ENCODE results near the gene CD24. TPM values are rescaled to one million over a fixed set of nuclear protein-coding genes. Genes with fewer than 3 reads are reported as not detected.

CD24 gene
- total and polyA plus RNA-seq, 2 experiments from 2014 or later, result 330 to 576 TPM

GRCh38 chr6:106966229-106966628, 8.3 kb downstream of the CD24 start:
- H3K27ac ChIP-seq, result no peak overlapping the region
- 86% methylated on average over 1 of the region's 1 CpG for WGBS (ENCODE audit: low lambda C conversion rate, missing lambda C conversion rate)
- no peak overlapping the region for H3K4me3 ChIP-seq
- H4K20me1 ChIP-seq (ENCODE audit: insufficient read depth, poor library complexity, severe bottlenecking), result no peaks in the 10 kb centered on the region
- no peaks in the 10 kb centered on the region for H3K4me1 ChIP-seq (ENCODE audit: insufficient read depth)
- H3K9me2 ChIP-seq (replicated peaks; ENCODE audit: insufficient read depth), result no peaks in the 10 kb centered on the region
- TF ChIP-seq CTCF (IDR thresholded peaks at IDR 0.05; ENCODE audit: poor library complexity), result no peak
- no peak for TF ChIP-seq EZH2 (IDR thresholded peaks at IDR 0.05; ENCODE audit: borderline replicate concordance)
- TF ChIP-seq EZH2phosphoT487 (IDR thresholded peaks at IDR 0.05; ENCODE audit: low read depth, severe bottlenecking, unreplicated experiment), result no peak
- DNase-seq (ENCODE audit: low spot score), result no peak
- peaks cover 6% of the 10 kb centered on the region for H3K79me2 ChIP-seq
- no peaks in the 10 kb centered on the region for H3K36me3 ChIP-seq (replicated peaks; ENCODE audit: insufficient read depth, low read depth)
- H3K27me3 ChIP-seq, result no peaks in the 10 kb centered on the region
- H3K9me3 ChIP-seq (ENCODE audit: low read depth), result no peaks in the 10 kb centered on the region
- no peak overlapping the region for H2AFZ ChIP-seq
- no peak overlapping the region for H3K4me2 ChIP-seq

GRCh38 chr6:106964954-106965353, 9.6 kb downstream of the CD24 start:
- Histone ChIP-seq H3K4me3 (no peak overlapping the region), H3K27me3 (no peaks in the 10 kb centered on the region), H3K9me2 (replicated peaks; ENCODE audit: insufficient read depth) (no peaks in the 10 kb centered on the region), H3K36me3 (replicated peaks; ENCODE audit: insufficient read depth, low read depth) (no peaks in the 10 kb centered on the region), H3K27ac (peak overlapping the region; percentile 17), H3K4me2 (no peak overlapping the region), H2AFZ (no peak overlapping the region), H4K20me1 (ENCODE audit: insufficient read depth, poor library complexity, severe bottlenecking) (no peaks in the 10 kb centered on the region), H3K79me2 (no peaks in the 10 kb centered on the region), H3K9me3 (ENCODE audit: low read depth) (no peaks in the 10 kb centered on the region), H3K4me1 (ENCODE audit: insufficient read depth) (no peaks in the 10 kb centered on the region)
- TF ChIP-seq EZH2 (IDR thresholded peaks at IDR 0.05; ENCODE audit: borderline replicate concordance) (no peak), CTCF (IDR thresholded peaks at IDR 0.05; ENCODE audit: poor library complexity) (no peak), EZH2phosphoT487 (IDR thresholded peaks at IDR 0.05; ENCODE audit: low read depth, severe bottlenecking, unreplicated experiment) (no peak)
- WGBS (ENCODE audit: low lambda C conversion rate, missing lambda C conversion rate), result 70% methylated on average over 1 of the region's 1 CpG
- no peak for DNase-seq (ENCODE audit: low spot score)

- TF ChIP-seq EZH2 (IDR thresholded peaks at IDR 0.05; ENCODE audit: borderline replicate concordance), result no peak
- TF ChIP-seq CTCF (IDR thresholded peaks at IDR 0.05; ENCODE audit: poor library complexity), result no peak
- no peak for TF ChIP-seq EZH2phosphoT487 (IDR thresholded peaks at IDR 0.05; ENCODE audit: low read depth, severe bottlenecking, unreplicated experiment)
- no peak for DNase-seq (ENCODE audit: low spot score)
- Histone ChIP-seq H3K36me3 (replicated peaks; ENCODE audit: insufficient read depth, low read depth) (no peaks in the 10 kb centered on the region), H2AFZ (no peak overlapping the region), H4K20me1 (ENCODE audit: insufficient read depth, poor library complexity, severe bottlenecking) (no peaks in the 10 kb centered on the region), H3K79me2 (no peaks in the 10 kb centered on the region), H3K9me2 (replicated peaks; ENCODE audit: insufficient read depth) (no peaks in the 10 kb centered on the region), H3K4me3 (no peak overlapping the region), H3K4me1 (ENCODE audit: insufficient read depth) (no peaks in the 10 kb centered on the region), H3K27ac (no peak overlapping the region), H3K9me3 (ENCODE audit: low read depth) (no peaks in the 10 kb centered on the region), H3K4me2 (no peak overlapping the region), H3K27me3 (no peaks in the 10 kb centered on the region)
- 91% methylated on average over 1 of the region's 1 CpG for WGBS (ENCODE audit: low lambda C conversion rate, missing lambda C conversion rate)
Measured at GRCh38 chr6:106964099-106964498, 10.4 kb downstream of the CD24 start.

- Histone ChIP-seq H3K4me1 (ENCODE audit: insufficient read depth) (no peaks in the 10 kb centered on the region), H3K27ac (no peak overlapping the region), H3K79me2 (no peaks in the 10 kb centered on the region), H3K9me2 (replicated peaks; ENCODE audit: insufficient read depth) (no peaks in the 10 kb centered on the region), H3K9me3 (ENCODE audit: low read depth) (no peaks in the 10 kb centered on the region), H3K4me3 (no peak overlapping the region), H2AFZ (no peak overlapping the region), H3K27me3 (no peaks in the 10 kb centered on the region), H3K36me3 (replicated peaks; ENCODE audit: insufficient read depth, low read depth) (no peaks in the 10 kb centered on the region), H4K20me1 (ENCODE audit: insufficient read depth, poor library complexity, severe bottlenecking) (no peaks in the 10 kb centered on the region), H3K4me2 (no peak overlapping the region)
- no peak for DNase-seq (ENCODE audit: low spot score)
- WGBS (ENCODE audit: low lambda C conversion rate, missing lambda C conversion rate), result 90% methylated on average over 4 of the region's 4 CpGs
- no peak for TF ChIP-seq EZH2 (IDR thresholded peaks at IDR 0.05; ENCODE audit: borderline replicate concordance)
- no peak for TF ChIP-seq CTCF (IDR thresholded peaks at IDR 0.05; ENCODE audit: poor library complexity)
- no peak for TF ChIP-seq EZH2phosphoT487 (IDR thresholded peaks at IDR 0.05; ENCODE audit: low read depth, severe bottlenecking, unreplicated experiment)
Measured at GRCh38 chr6:106963544-106963943, 11.0 kb downstream of the CD24 start.

Data from hepatocyte (in vitro differentiated cells).